ENCODE results near the gene IL1RL2. TPM values are rescaled to one million over a fixed set of nuclear protein-coding genes. Genes with fewer than 3 reads are reported as not detected.

IL1RL2 gene
- total RNA-seq, 4 donors from 2014 or later: 0.17 to 0.44 TPM; not detected in 2

DNA sequence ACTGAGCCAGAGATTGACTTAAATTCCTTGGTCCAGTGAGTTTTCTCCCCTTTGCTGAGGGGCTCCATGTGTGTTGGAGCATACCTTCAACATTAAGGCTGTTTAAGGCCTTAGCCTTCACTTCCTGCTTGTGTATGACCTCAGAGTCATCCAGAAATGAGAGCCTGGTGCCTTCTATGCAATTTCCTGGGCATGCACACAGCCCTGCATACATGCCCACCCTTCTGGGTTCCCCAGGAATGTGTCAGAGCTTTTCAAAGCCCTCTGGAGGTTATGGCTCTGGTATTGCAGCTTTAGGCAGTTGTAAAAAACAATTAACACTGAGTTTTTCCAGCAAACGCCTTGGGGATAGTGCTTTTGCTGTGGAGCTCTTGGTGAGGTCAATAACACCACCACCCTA is 27.5 kb upstream of the IL1RL2 start:
- TF ChIP-seq CTCF (IDR thresholded peaks at IDR 0.05; ENCODE audit: low read depth): no peak

DNA sequence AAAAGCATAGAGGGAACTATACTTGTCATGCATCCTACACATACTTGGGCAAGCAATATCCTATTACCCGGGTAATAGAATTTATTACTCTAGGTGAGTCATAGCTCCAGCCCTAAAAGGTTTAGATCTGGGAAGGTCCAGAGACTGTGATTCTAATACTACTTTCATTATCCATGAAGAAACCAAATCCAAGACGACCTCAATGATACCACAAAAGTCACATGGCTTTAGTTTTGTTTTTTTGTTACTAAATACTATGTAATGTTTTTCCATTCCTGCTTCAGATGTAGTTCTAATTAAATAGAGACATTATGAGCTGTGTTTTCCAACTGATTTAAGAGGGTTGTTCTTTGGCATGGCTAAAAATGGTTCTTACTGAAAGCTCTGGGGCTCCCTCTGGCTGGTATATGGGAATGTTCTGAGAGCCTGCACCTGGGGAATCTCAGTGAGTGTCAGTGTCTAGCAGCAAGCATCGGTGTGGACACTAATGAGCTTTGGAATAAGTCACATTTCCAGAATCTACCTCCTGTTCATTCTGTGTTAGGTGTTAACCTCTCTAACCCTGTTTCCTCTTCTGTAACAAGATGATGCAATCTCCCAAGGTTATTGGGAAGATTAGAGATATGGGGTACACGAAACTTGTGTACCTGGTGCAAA is 20.5 kb upstream of the IL1RL2 start:
- TF ChIP-seq CTCF (IDR thresholded peaks at IDR 0.05; ENCODE audit: low read depth): no peak

- no peak for TF ChIP-seq CTCF (IDR thresholded peaks at IDR 0.05; ENCODE audit: low read depth)
Observed at GRCh38 chr2:102168026-102168771, 18.6 kb upstream of the IL1RL2 start.

DNA sequence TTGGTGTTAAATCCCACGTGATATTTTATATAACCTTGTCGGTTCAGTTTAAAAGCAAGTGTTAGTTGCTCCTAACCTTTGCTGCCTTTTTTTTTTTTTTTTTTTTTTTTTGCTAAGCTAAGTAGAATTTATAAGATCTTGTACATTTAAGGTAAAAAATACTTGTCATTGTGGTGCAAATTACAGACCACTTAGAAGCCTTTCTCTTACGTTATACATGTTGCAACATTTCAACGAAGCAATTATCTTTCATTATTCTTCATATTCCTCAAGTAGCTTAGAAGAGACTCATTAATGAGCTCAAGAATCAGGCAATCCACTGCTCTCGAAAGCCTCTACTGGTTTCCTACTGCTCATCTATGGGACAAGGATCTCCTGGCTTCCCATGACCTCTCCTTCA is 14.9 kb upstream of the IL1RL2 start:
- no peak for TF ChIP-seq CTCF (IDR thresholded peaks at IDR 0.05; ENCODE audit: low read depth)

GRCh38 chr2:102172745-102173144 is 14.1 kb upstream of the IL1RL2 start:
- no peak for TF ChIP-seq CTCF (IDR thresholded peaks at IDR 0.05; ENCODE audit: low read depth)

DNA sequence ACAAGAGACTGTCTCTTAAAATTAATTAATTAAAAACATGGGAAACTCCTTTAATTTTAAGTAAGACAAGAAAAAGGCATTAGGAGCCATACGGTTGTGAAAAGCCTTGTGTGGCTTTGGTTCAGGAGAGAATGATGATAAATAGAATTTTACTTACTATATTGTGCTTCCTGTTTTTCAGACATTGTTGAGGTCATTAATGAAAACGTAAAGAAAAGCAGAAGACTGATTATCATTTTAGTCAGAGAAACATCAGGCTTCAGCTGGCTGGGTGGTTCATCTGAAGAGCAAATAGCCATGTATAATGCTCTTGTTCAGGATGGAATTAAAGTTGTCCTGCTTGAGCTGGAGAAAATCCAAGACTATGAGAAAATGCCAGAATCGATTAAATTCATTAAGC is 10.7 kb upstream of the IL1RL2 start:
- no peak for TF ChIP-seq CTCF (IDR thresholded peaks at IDR 0.05; ENCODE audit: low read depth)

- TF ChIP-seq CTCF (IDR thresholded peaks at IDR 0.05; ENCODE audit: low read depth): no peak
Observed at GRCh38 chr2:102177814-102178478, 8.9 kb upstream of the IL1RL2 start.

All from subcutaneous adipose tissue (tissue), 4 donors.